Activated CD4-positive, alpha-beta T cell treated with anti-CD3 and anti-CD28 coated beads for 36 hours (primary cell): Measurements from ENCODE around the gene TMEM167B. TPM values are rescaled to one million over a fixed set of nuclear protein-coding genes. Genes with fewer than 3 reads are reported as not detected.
"Not testable (repeated sequence)": the region's sequence is repeated elsewhere in the genome, so short reads cannot be mapped to it uniquely, and the experiment has no call there.

Experiments used
- ATAC-seq: fragments of 200-7000 bp; cut with Tn5 transposase; one replicate; pipeline ENCODE4 v1.10.0; 2021; ENCODE audit warnings: mild to moderate bottlenecking, moderate library complexity
- CTCF ChIA-PET: fragments of 350-600 bp; sonication (Branson Sonifier 250); formaldehyde crosslinking; loops from one replicate; lab custom pipeline; 2021; ENCODE audit warnings: antibody characterized with exemption; lab: Charles Lee
- POLR2A ChIA-PET: fragments of 350-600 bp; sonication (Branson Sonifier 250); formaldehyde crosslinking; loops from one replicate; lab custom pipeline; 2021; ENCODE audit warnings: antibody characterized with exemption, inconsistent platforms; lab: Charles Lee
- DNase-seq: peaks from one replicate; pipeline ENCODE4 v3.0.0-alpha.2; 2020
- H3K27ac Mint-ChIP-seq: one replicate; pipeline ENCODE4 v1.8.0; 2021; ENCODE audit warnings: mixed read lengths
- H3K27me3 Mint-ChIP-seq: one replicate; pipeline ENCODE4 v1.8.0; 2021; ENCODE audit warnings: mixed read lengths
- H3K36me3 Mint-ChIP-seq: one replicate; pipeline ENCODE4 v1.8.0; 2021; ENCODE audit warnings: low read depth, mixed read lengths
- H3K4me1 Mint-ChIP-seq: one replicate; pipeline ENCODE4 v1.8.0; 2021; ENCODE audit warnings: mixed read lengths
- H3K4me3 Mint-ChIP-seq: one replicate; pipeline ENCODE4 v1.8.0; 2021; ENCODE audit warnings: mild to moderate bottlenecking, moderate library complexity, mixed read lengths
- H3K9me3 Mint-ChIP-seq: one replicate; pipeline ENCODE4 v1.8.0; 2021; ENCODE audit warnings: low read depth, mixed read lengths
- intact Hi-C, 2 experiments: fragments of 100-400 bp; cut with DNase I in 1 of 2; cut with micrococcal nuclease in 1 of 2; formaldehyde crosslinking; loops; one replicate each; pipeline versions ENCODE4 v1.14.2 to v1.15.1; 2022 to 2024; cut with DNase I, micrococcal nuclease
- total RNA-seq, 2 experiments: library from RNA; stranded (reverse); gene quantifications; one replicate each; pipeline ENCODE4 v1.2.3, GENCODE V29; 2021

TMEM167B gene
- 10 to 100 TPM; 26.8 to 28.4 TPM for total RNA-seq

DNA sequence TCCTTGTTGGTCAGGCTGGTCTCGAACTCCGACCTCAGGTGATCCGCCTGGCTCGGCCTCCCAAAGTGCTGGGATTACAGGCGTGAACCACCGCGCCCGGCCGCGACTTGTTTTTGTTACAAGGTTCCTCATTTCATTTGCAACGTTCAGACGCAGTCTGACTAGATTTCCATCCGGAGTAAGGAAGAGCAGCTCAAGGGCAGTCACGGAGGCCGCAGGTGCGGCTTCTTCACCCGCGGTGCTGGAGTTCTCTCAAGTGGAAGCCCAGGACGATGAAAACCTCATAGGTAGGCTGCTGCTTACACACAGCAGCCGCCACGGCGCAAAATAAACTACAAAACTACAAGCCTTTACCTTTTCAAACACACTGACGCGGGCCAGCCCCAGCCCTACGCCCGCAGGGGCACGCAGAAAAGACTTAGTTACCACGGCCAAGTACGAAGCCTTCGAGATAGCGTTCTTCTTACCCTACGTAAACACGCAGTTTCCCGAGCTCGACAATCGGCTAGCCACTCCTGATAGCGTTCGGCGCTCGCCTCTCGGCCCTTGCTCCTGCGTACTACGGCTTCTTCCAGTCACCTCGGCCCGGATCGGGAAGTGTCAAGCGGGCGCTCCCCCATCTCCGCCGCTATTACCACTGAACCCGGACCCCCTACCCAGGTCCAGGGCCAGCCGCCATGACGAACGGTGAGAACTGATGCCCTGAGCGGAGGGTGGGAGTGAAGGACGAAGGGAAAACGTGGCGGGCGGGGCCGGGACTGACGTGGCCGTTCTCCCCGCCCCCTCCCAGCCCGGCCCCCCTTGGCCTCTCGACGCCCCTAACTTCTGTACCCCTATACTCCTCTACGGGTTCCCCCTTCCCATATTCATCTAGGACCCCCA, at the start of gene TMEM167B:
Gene TMEM167B (plus strand): TSS at position 569 of the 882 bp plus-strand sequence. CDS start 109 bp downstream, at position 678.
- CTCF ChIA-PET, result interaction anchor here (0.7 to 2.8 kb wide), 9 partner anchors 8 to 208 kb away, joined by 3 to 47 read pairs (median 3); partner anchors contain the start of genes TAF13 and WDR47
- H3K36me3 Mint-ChIP-seq, result peaks cover 31% of the 10 kb centered on the region
- ATAC-seq, result peak; percentile 88

GRCh38 chr1:109040989-109041620, 49.5 kb upstream of the TMEM167B start:
- Mint-ChIP-seq H3K4me1 (peaks cover 16% of the 10 kb centered on the region), H3K36me3 (no peaks in the 10 kb centered on the region), H3K9me3 (no peaks in the 10 kb centered on the region), H3K27ac (peak overlapping the region; percentile 65), H3K4me3 (peak overlapping the region; percentile 82), H3K27me3 (no peaks in the 10 kb centered on the region)
- intact Hi-C loops, result loop anchor here (5.0 kb wide), 2 partner anchors 171 to 441 kb away; partner anchors contain the start of genes ATXN7L2 (in 1 of the 2) and SARS1 (in 1 of the 2)
- ChIA-PET POLR2A (no interaction called here), CTCF (interaction anchor here (0.6 to 1.0 kb wide), 3 partner anchors 13 to 59 kb away, joined by 3 to 10 read pairs (median 3); partner anchors contain the start of gene TMEM167B)
- ATAC-seq (peak; percentile 7), DNase-seq (peak; percentile 53)

More for the DNA sequence above, at the start of gene TMEM167B:
- Mint-ChIP-seq H3K4me3 (peak within 1 kb of the TSS; percentile 85), H3K9me3 (no peaks in the 10 kb centered on the region), H3K4me1 (peaks cover 30% of the 10 kb centered on the region), H3K27ac (peak within 1 kb of the TSS; percentile 84), H3K27me3 (no peaks in the 10 kb centered on the region)
- peak; percentile 95 for DNase-seq
- POLR2A ChIA-PET, result interaction anchor here (0.5 to 2.8 kb wide), 6 partner anchors 10 to 890 kb away, joined by 3 to 19 read pairs (median 4); partner anchors contain the start of genes HENMT1, SLC25A24 and TAF13
- intact Hi-C loops, result loop anchor here (1.0 to 10.0 kb wide), 17 partner anchors 10 to 457 kb away; partner anchors contain the start of genes PSMA5 (in 2 of the 2), STXBP3 (in 2 of the 2), TAF13 (in 2 of the 2) and WDR47 (in 2 of the 2)

GRCh38 chr1:109041621-109042468, 48.7 kb upstream of the TMEM167B start, which contains the start of gene WDR47:
TSS of gene WDR47 (minus strand) at chr1:109042102. CDS start at chr1:109023512, 18,590 bp downstream.
- H3K27me3 Mint-ChIP-seq, result no peaks in the 10 kb centered on the region
- H3K36me3 Mint-ChIP-seq, result no peaks in the 10 kb centered on the region
- peak within 1 kb of the TSS; percentile 82 for H3K4me3 Mint-ChIP-seq
- ChIA-PET CTCF (interaction anchor here (0.6 to 1.6 kb wide), 6 partner anchors 14 to 58 kb away, joined by 3 to 10 read pairs (median 4); partner anchors contain the start of genes TAF13 and TMEM167B), POLR2A (interaction anchor here (0.7 to 1.1 kb wide), 5 partner anchors 19 to 350 kb away, joined by 3 to 10 read pairs (median 3); partner anchors contain the start of genes PRPF38B and TAF13)
- H3K9me3 Mint-ChIP-seq, result no peaks in the 10 kb centered on the region
- peak within 1 kb of the TSS; percentile 65 for H3K27ac Mint-ChIP-seq
- ATAC-seq, result peak; percentile 99
- peaks cover 16% of the 10 kb centered on the region for H3K4me1 Mint-ChIP-seq
- intact Hi-C loops, result loop anchor here (1.0 to 5.0 kb wide), 14 partner anchors 34 to 506 kb away; partner anchors contain the start of genes CLCC1 (in 2 of the 2), SARS1 (in 2 of the 2), TMEM167B (in 2 of the 2) and ATXN7L2 (in 1 of the 2)
- DNase-seq, result peak; percentile 98

DNA sequence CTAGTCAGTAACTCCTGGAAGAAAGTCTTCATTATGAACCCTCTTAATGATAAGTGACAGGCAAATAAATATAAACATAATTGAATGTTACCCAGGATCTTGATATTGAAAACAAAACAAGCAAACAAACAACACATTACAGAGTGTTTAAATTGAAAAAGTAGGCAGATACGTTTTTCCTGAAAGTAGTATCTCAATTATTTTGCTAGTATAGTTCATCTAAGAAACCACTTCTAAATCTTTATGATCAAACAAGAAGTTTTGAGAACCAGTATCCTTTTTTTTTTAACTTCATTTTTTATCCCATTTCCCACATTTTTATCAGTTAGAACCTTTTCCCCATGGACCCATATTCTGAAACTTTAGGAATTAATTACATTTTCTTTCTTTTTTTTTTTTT, 45.0 kb upstream of the TMEM167B start:
- H3K4me1 Mint-ChIP-seq, result peaks cover 5% of the 10 kb centered on the region

GRCh38 chr1:109046671-109047070, 43.9 kb upstream of the TMEM167B start:
- POLR2A ChIA-PET, result interaction anchor here (0.6 to 1.0 kb wide), 3 partner anchors 12 to 502 kb away, joined by 3 to 7 read pairs (median 4); no protein-coding TSS in a partner anchor
- Mint-ChIP-seq H3K4me3 (no peak overlapping the region), H3K27me3 (peaks cover 2% of the 10 kb centered on the region), H3K4me1 (no peaks in the 10 kb centered on the region), H3K27ac (no peak overlapping the region), H3K36me3 (no peaks in the 10 kb centered on the region), H3K9me3 (no peaks in the 10 kb centered on the region)
- no peak for DNase-seq
- no peak for ATAC-seq
- intact Hi-C loops, result no loop called here
- CTCF ChIA-PET, result interaction anchor here (0.6 to 1.1 kb wide), 3 partner anchors 53 to 74 kb away, joined by 3 to 4 read pairs (median 3); no protein-coding TSS in a partner anchor

More for the DNA sequence above, 45.0 kb upstream of the TMEM167B start:
- ChIA-PET POLR2A (no interaction called here), CTCF (no interaction called here)
- intact Hi-C loops, result no loop called here
- no peak overlapping the region for H3K4me3 Mint-ChIP-seq
- no peaks in the 10 kb centered on the region for H3K9me3 Mint-ChIP-seq
- H3K27me3 Mint-ChIP-seq, result peaks cover 2% of the 10 kb centered on the region
- ATAC-seq, result no peak
- no peak overlapping the region for H3K27ac Mint-ChIP-seq
- DNase-seq, result no peak
- no peaks in the 10 kb centered on the region for H3K36me3 Mint-ChIP-seq

DNA sequence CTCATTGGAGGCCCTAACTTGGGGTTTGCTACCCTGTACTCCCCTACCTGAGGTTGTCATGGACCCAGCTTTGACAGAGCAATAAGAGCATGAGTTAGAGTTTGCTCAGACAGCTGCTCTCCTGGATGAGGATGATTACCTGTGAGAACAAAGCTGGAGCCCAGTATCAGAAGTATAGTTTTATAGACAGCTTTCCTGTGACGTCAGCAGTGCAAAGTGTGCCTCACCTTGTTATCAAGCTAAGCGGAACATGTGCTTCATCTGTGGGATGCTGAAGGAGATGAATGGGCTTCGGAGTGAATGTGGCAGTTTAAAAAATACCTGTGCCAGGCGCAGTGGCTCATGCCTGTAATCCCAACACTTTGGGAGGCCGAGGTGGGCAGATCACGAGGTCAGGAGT, 43.2 kb upstream of the TMEM167B start:
- Mint-ChIP-seq H3K27ac (no peak overlapping the region), H3K27me3 (peaks cover 2% of the 10 kb centered on the region), H3K4me1 (no peaks in the 10 kb centered on the region), H3K36me3 (no peaks in the 10 kb centered on the region), H3K4me3 (no peak overlapping the region), H3K9me3 (no peaks in the 10 kb centered on the region)
- ChIA-PET POLR2A (interaction anchor here (0.6 to 1.0 kb wide), 2 partner anchors 11 to 53 kb away, joined by 3 to 7 read pairs; no protein-coding TSS in a partner anchor), CTCF (interaction anchor here (0.6 to 1.1 kb wide), 3 partner anchors 53 to 260 kb away, joined by 3 to 4 read pairs (median 3); no protein-coding TSS in a partner anchor)
- intact Hi-C loops, result no loop called here
- ATAC-seq (no peak), DNase-seq (no peak)

DNA sequence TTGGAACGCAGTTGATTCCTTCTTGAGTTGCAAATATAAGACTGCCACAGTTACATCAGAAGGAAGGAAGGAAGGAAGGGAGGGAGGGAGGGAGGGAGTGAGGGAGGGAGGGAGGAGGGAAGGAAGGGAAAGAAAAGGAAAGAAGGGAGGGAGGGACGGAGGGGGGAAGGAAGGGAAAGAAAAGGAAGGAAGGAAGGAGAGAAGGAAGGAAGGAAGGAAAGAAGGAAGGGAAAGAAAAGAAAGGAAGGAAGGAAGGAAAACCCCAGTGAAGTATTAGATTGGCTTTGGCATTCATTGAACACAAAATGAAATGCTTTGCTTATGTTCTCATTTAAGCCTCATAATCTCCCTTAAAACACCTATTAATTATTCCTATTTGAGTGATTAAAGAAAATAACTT, 42.2 kb upstream of the TMEM167B start:
- Mint-ChIP-seq H3K4me1 (no peaks in the 10 kb centered on the region), H3K36me3 (no peaks in the 10 kb centered on the region), H3K4me3 (no peak overlapping the region), H3K9me3 (no peaks in the 10 kb centered on the region), H3K27me3 (peaks cover 2% of the 10 kb centered on the region), H3K27ac (no peak overlapping the region)
- ATAC-seq, result no peak
- POLR2A ChIA-PET, result no interaction called here
- intact Hi-C loops, result no loop called here
- CTCF ChIA-PET, result no interaction called here
- no peak for DNase-seq

DNA sequence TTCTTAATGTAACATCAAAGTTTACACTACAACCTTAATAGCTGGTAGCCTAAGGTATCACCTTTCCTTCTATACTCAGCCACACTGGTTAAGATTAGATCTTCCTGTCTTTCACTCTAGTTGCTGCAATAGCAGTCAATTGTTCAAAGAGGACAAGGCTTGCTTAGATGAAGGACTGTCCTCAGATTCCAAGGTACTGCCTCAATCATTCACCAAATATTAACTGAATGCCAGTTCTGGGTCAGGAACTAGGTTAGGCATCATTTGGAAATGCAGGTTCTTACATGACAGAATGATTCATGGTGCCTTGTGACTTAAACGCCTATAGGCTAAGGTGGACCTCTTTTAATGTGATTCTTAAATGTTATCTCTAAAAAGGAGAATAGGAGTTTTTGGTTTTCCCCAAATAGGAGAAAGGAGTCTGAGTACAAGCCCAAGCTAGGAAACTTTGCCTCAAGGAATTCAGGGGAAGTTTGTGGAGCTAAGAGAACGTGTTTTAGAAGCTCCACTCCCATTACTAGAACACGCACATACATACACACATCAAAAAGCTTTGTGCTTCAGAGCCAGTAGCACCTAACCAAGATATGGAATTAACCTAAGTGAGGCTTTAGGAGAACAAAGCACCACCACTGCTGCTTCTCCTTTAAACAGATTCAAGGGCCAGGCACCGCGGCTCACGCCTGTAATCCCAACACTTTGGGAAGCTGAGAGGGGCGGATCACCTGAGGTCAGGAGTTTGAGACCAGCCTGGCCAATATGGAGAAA, 40.2 kb upstream of the TMEM167B start:
- H3K27ac Mint-ChIP-seq, result no peak overlapping the region
- no peaks in the 10 kb centered on the region for H3K9me3 Mint-ChIP-seq
- intact Hi-C loops, result no loop called here
- no peak for DNase-seq
- POLR2A ChIA-PET, result no interaction called here
- no peaks in the 10 kb centered on the region for H3K4me1 Mint-ChIP-seq
- H3K36me3 Mint-ChIP-seq, result no peaks in the 10 kb centered on the region
- CTCF ChIA-PET, result interaction anchor here (0.6 to 1.4 kb wide), 2 partner anchors 21 to 23 kb away, joined by 3 read pairs; no protein-coding TSS in a partner anchor
- ATAC-seq, result no peak
- no peak overlapping the region for H3K4me3 Mint-ChIP-seq
- H3K27me3 Mint-ChIP-seq, result peaks cover 2% of the 10 kb centered on the region

DNA sequence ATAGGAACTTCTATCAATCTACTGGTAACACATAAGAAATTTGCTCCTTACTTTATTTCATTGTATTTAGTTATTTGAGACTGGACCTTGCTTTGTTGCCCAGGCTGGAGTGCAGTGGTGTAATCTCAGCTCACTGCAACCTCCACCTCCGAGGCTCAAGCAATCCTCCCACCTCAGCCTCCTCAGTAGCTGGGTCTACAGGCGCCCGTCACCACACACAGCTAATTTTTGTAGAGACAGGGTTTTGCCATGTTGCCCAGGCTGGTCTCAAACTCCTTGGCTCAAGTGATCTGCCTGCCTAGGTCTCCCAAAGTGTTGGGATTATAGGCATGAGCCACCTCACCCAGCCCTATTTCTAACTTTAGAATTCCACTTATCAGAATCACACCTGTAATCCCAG, 38.4 kb upstream of the TMEM167B start:
- POLR2A ChIA-PET, H3K27ac Mint-ChIP-seq, intact Hi-C loops, H3K4me3 Mint-ChIP-seq, H3K9me3 Mint-ChIP-seq, ATAC-seq, CTCF ChIA-PET, H3K4me1 Mint-ChIP-seq, H3K27me3 Mint-ChIP-seq, DNase-seq, H3K36me3 Mint-ChIP-seq: not testable (repeated sequence)
